GM06990 (cell line): ENCODE data around the gene ANO10.

Experiments used
- DNase-seq: peaks from one replicate; pipeline ENCODE4 v3.0.0-alpha.2; 2011; ENCODE audit not compliant: insufficient read length; ENCODE audit errors: extremely low read depth
- H3K27me3 ChIP-seq: replicated peaks from 2 replicates; pipeline ENCODE4 v1.6.0; 2011; ENCODE audit warnings: low read length; ENCODE audit not compliant: control insufficient read depth, insufficient read depth
- H3K36me3 ChIP-seq: 2 replicates; pipeline ENCODE4 v1.5.1; 2011; ENCODE audit warnings: low read length; ENCODE audit not compliant: control insufficient read depth, insufficient read depth
- H3K4me3 ChIP-seq: replicated peaks from 2 replicates; pipeline ENCODE4 v1.5.1; 2011; ENCODE audit warnings: low read depth, mild to moderate bottlenecking, control low read depth, low read length
- TF ChIP-seq, protein P1 (sequence below): IDR thresholded peaks from 2 replicates; pipeline ENCODE4 v1.5.1; 2011; ENCODE audit warnings: low read length, control low read depth, mild to moderate bottlenecking, inconsistent platforms; ENCODE audit not compliant: insufficient read depth, poor library complexity, severe bottlenecking

ANO10 gene

DNA sequence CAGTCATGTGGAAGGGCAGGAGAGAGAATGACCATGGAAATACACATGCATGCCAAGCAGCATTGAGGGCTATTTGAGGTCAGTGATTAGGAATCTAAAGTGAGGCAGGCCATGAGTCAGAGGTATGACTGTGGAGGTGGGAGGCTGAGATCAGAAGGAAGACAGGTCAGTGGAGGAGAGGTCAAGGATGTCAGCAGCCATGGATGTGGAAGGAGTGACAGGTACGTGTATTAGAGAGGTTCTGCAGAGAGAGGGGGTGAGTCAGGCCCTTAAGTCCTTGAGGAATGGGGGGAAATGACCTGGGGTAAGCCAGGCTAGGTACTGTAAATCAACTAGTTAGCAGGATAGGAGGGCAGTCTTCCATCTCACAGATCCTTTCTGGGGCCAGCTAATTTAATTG lies 166.6 kb downstream of the ANO10 start:
- no peaks in the 10 kb centered on the region for H3K36me3 ChIP-seq
- TF ChIP-seq, protein P1, sequence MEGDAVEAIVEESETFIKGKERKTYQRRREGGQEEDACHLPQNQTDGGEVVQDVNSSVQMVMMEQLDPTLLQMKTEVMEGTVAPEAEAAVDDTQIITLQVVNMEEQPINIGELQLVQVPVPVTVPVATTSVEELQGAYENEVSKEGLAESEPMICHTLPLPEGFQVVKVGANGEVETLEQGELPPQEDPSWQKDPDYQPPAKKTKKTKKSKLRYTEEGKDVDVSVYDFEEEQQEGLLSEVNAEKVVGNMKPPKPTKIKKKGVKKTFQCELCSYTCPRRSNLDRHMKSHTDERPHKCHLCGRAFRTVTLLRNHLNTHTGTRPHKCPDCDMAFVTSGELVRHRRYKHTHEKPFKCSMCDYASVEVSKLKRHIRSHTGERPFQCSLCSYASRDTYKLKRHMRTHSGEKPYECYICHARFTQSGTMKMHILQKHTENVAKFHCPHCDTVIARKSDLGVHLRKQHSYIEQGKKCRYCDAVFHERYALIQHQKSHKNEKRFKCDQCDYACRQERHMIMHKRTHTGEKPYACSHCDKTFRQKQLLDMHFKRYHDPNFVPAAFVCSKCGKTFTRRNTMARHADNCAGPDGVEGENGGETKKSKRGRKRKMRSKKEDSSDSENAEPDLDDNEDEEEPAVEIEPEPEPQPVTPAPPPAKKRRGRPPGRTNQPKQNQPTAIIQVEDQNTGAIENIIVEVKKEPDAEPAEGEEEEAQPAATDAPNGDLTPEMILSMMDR: no peak
- H3K27me3 ChIP-seq: no peaks in the 10 kb centered on the region
- no peak overlapping the region for H3K4me3 ChIP-seq
- DNase-seq: no peak

DNA sequence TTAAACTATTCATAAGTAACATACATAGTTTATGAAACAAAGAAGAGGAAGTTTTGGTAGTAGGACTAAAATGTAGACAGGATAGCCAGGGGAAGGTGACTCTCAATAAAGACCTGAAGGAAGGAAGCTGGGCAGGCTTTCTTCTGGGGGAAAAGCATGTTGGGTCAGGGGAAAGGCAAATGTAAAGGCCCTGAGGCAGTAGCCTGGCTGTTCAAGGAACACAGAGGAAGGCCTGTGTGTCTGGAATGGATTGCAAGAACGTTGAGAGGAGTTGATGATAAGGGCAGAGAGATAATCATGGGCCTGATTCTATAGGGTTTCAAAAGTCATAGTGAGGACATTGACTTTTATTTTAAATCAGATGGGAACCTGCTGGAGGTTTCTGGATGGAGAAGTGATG lies 167.8 kb downstream of the ANO10 start:
- no peak for DNase-seq
- no peaks in the 10 kb centered on the region for H3K36me3 ChIP-seq
- TF ChIP-seq, protein P1: no peak
- no peaks in the 10 kb centered on the region for H3K27me3 ChIP-seq
- no peak overlapping the region for H3K4me3 ChIP-seq

DNA sequence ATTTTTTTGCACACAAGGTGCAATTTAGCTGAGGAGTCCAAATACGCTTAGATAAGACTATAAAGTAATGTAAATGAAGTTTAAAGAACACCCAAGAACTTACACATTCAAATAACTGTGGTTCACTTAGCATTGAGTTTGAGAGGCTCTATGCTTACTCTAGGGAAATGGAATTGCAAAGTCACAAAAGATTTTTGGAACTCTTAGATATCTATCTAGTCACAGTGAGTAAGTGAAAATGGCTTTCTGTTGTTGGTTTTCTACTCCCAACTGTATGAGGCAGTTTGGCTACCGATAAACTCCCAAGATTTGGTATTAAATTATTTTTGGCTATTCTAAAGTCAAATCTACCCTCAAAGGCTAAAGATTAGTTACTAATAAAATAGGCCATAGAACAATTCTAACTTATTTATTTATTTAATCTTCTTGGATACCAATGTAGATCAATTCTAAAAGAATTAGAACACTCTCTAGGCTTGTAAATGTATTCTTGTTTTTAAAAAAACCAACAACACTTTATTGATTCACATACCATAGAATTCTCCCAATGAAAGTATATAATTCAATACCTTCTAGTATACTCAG lies 170.0 kb downstream of the ANO10 start:
- Histone ChIP-seq H3K27me3 (no peaks in the 10 kb centered on the region), H3K4me3 (no peak overlapping the region), H3K36me3 (no peaks in the 10 kb centered on the region)
- DNase-seq: no peak
- TF ChIP-seq, protein P1: no peak

DNA sequence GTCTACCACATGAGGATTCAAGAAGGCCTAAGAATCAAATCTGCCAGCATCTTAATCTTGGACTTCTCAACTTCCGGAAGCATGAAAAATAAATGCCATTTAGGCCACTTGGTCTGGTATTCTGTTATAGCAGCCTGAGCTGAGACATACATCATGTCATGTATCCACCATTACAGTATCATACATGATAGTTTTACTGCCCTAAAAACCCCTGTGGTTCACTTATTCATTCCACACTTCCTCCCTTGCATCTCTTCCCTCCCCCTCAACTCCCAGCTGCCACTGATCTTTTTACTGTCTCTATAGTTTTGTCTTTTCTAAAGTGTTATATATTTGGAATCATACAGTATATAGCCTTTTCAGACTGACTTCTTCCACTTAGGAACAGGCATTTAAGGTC lies 173.7 kb downstream of the ANO10 start:
- no peak for DNase-seq
- Histone ChIP-seq H3K27me3 (no peaks in the 10 kb centered on the region), H3K4me3 (no peak overlapping the region), H3K36me3 (no peaks in the 10 kb centered on the region)
- TF ChIP-seq, protein P1: no peak

DNA sequence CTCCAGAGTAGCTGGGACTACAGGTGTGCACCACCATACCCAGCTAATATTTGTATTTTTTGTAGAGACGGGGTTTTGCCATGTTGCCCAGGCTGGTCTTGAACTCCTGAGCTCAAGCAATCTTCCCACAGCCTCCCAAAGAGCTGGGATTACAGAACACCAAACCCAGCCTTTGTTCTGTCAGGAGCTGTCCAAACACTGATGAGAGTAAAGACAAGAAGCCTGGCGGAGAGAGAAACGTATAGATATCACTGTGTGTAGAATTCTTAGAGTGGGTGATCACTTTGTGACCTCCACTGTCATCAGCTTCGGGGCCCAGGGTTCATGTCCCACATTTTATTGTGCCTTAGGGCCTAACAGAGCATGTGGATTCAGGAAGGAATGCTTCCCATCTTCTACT lies 176.0 kb downstream of the ANO10 start:
- Histone ChIP-seq H3K27me3 (no peaks in the 10 kb centered on the region), H3K4me3 (no peak overlapping the region), H3K36me3 (no peaks in the 10 kb centered on the region)
- no peak for DNase-seq
- TF ChIP-seq, protein P1: no peak

DNA sequence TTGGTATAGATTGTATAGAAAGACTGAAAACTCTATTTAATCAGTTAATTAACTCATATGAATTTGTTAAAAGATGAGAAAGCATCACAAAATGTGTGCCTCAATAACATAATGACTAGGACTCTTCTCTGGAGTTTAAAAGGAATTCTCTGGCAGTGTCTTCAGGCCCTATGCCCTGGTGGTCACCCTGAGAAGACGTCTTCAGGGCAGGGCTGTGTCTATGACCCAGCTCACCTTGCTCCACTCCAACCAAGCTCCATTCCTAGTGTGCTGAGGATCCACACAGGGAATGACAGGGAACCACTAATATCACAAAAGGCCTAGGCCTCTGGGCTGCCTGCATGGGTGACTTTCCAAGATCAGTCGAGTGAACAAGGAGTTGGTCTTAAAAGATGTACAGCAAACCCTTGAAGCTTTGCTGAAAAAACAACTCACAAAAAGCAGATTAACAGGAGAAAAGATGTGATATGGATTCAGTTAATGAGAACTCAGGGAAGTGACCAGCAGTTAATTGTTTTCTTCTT lies 178.9 kb downstream of the ANO10 start:
- no peak overlapping the region for H3K4me3 ChIP-seq

More for the DNA sequence above, 178.9 kb downstream of the ANO10 start:
- TF ChIP-seq, protein P1: no peak
- no peak for DNase-seq
- Histone ChIP-seq H3K36me3 (no peaks in the 10 kb centered on the region), H3K27me3 (no peaks in the 10 kb centered on the region)
